ENCODE results near the gene SFRP5. TPM values are rescaled to one million over a fixed set of nuclear protein-coding genes. Genes with fewer than 3 reads are reported as not detected.

SFRP5 gene
- total and polyA plus RNA-seq, 2 donors (not counting 3 experiments of a cell fraction or from before 2014, with no cell fraction given): not detected

DNA sequence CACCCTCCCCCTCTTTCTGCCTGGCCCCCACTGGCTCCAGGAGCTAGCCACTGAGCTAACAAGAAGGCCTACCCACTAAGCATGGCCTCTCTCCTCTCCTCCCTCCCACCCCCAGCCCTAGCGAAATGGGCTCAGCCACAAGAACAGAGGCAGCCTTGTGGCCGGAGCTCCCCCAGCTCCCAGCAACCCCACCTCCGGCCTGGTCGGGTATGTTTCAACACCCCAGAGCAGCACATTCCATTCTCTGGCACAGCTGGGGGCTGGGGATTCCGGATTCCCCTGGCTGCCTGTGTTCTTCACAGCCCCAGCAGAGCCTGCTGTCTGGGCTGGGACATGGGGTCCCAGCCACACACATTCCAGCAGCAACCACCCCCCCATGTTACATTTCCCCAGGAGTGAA lies 9.0 kb downstream of the SFRP5 start:
- ChIA-PET CTCF (interaction anchor here (0.8 to 6.8 kb wide), 4 partner anchors 29 to 283 kb away, joined by 3 to 49 read pairs (median 10); no protein-coding TSS in a partner anchor), POLR2A (no interaction called here)
- Histone ChIP-seq H3K79me2 (ENCODE audit: control insufficient read depth, insufficient read depth, low read length) (no peaks in the 10 kb centered on the region), H3K36me3 (ENCODE audit: control insufficient read depth in 2 of 2, extremely low read depth in 1 of 2, insufficient read depth in 2 of 2, low read length in 2 of 2) (peaks cover 3 to 15% of the 10 kb centered on the region in 2 experiments), H3K4me2 (ENCODE audit: insufficient read depth, low read length) (no peak overlapping the region), H2AFZ (ENCODE audit: low read depth, low read length) (no peak overlapping the region), H3K27ac (ENCODE audit: insufficient read depth, low read depth, low read length) (no peak overlapping the region), H3K4me1 (ENCODE audit: control insufficient read depth, extremely low read depth, insufficient read depth, low read length) (no peaks in the 10 kb centered on the region), H3K9me3 (replicated peaks; ENCODE audit: control insufficient read depth, insufficient read depth, low read length) (no peaks in the 10 kb centered on the region), H3K4me3 (replicated peaks in 1 of 3; ENCODE audit: insufficient read depth in 1 of 3, low read depth in 1 of 3, low read length in 3 of 3) (no peak overlapping the region), H3K27me3 (ENCODE audit: control insufficient read depth in 2 of 2, insufficient read depth in 2 of 2, low read length in 2 of 2) (no peaks in the 10 kb centered on the region), H4K20me1 (replicated peaks; ENCODE audit: control insufficient read depth, extremely low read depth, insufficient read depth, low read length) (no peaks in the 10 kb centered on the region), H3K9ac (replicated peaks; ENCODE audit: extremely low read depth, insufficient read depth, low read length) (no peak overlapping the region), H3K9me1 (replicated peaks; ENCODE audit: control insufficient read depth, extremely low read depth, insufficient read depth, low read length) (no peaks in the 10 kb centered on the region)
- TF ChIP-seq POLR2AphosphoS5 (IDR thresholded peaks at IDR 0.05; ENCODE audit: insufficient read depth, low read depth, low read length) (no peak), FOS (IDR thresholded peaks at IDR 0.05; ENCODE audit: borderline replicate concordance, insufficient read depth, low read length) (no peak), EZH2 (IDR thresholded peaks at IDR 0.05; ENCODE audit: borderline replicate concordance, low read depth, low read length, severe bottlenecking) (no peak), GATA2 (IDR thresholded peaks at IDR 0.05; ENCODE audit: insufficient read depth, insufficient read length, low read depth, low read length) (no peak), POLR2A (IDR thresholded peaks at IDR 0.05; ENCODE audit: low read depth, low read length) (no peak), MYC (IDR thresholded peaks at IDR 0.05; ENCODE audit: low read depth, low read length) (no peak), JUN (IDR thresholded peaks at IDR 0.05; ENCODE audit: borderline replicate concordance, insufficient read depth, insufficient read length, low read depth) (no peak)
- TF ChIP-seq, protein P1, sequence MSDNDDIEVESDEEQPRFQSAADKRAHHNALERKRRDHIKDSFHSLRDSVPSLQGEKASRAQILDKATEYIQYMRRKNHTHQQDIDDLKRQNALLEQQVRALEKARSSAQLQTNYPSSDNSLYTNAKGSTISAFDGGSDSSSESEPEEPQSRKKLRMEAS (IDR thresholded peaks at IDR 0.05; ENCODE audit: insufficient read depth, insufficient read length): no peak
- TF ChIP-seq, protein P2, sequence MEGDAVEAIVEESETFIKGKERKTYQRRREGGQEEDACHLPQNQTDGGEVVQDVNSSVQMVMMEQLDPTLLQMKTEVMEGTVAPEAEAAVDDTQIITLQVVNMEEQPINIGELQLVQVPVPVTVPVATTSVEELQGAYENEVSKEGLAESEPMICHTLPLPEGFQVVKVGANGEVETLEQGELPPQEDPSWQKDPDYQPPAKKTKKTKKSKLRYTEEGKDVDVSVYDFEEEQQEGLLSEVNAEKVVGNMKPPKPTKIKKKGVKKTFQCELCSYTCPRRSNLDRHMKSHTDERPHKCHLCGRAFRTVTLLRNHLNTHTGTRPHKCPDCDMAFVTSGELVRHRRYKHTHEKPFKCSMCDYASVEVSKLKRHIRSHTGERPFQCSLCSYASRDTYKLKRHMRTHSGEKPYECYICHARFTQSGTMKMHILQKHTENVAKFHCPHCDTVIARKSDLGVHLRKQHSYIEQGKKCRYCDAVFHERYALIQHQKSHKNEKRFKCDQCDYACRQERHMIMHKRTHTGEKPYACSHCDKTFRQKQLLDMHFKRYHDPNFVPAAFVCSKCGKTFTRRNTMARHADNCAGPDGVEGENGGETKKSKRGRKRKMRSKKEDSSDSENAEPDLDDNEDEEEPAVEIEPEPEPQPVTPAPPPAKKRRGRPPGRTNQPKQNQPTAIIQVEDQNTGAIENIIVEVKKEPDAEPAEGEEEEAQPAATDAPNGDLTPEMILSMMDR (IDR thresholded peaks at IDR 0.05; ENCODE audit: extremely low read depth in 1 of 2, insufficient read depth in 1 of 2, low read depth in 1 of 2, low read length in 2 of 2): no peak
- BruUV-seq (replicated peaks): no TSS peak
- no peak for DNase-seq (ENCODE audit: low read depth, low spot score)
- dilution Hi-C loops (cut with MboI; ENCODE audit: extremely low pct_ligation_motif_present, low sequenced_read_pairs) (no loop called here), intact Hi-C loops (cut with micrococcal nuclease) (no loop called here)
- no peak for FAIRE-seq

Measured in endothelial cell of umbilical vein (primary cell).